ENCODE measurements around the gene CHAT.

DNA sequence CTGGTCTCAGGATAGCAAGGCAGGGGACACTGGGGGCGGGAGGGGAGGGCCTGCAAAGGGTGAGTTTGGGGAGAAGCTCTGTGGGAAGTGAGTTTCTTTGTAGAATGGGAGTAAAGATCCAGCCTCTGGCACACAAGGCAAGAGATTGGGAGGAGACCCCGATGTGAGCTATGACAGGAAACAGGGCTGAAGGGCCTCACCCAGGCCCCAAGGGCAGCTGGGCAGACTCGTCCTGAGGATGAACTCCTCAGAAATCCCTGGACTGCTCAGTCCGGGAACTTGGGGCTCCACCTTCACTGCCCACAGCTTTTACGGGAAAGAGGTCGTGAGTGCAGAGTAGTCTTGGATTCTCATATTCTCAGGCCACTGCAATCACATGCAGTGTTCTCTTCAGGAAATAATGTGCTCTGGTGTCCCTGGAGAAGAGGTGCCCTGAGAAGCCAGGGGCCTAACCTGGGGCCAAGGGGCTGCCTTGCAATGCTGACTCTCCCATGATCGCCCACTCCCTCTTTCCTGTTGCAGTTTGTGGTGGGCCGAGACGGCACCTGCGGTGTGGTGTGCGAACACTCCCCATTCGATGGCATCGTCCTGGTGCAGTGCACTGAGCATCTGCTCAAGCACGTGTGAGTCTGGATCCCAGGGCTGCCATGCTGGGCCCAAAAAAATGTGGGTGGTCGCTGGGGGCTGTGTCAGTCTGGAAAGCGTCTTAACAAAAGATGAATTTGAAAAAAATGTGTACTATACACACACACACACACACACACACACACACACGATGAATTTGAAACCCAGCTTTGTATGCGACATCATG is 34.4 kb downstream of the CHAT start:
- no peak for TF ChIP-seq CTCF (IDR thresholded peaks at IDR 0.05)
- TF ChIP-seq POLR2A (IDR thresholded peaks at IDR 0.05): no peak
